K562 (cell line): ENCODE measurements around the gene ZNHIT1. TPM values are rescaled to one million over a fixed set of nuclear protein-coding genes. Genes with fewer than 3 reads are reported as not detected.

Source experiments
- CBFA2T2 ChIP-seq: fragments of 450-650 bp; conservative IDR thresholded peaks from 2 replicates; pipeline ENCODE4 v1.6.1; 2017; ENCODE audit warnings: mild to moderate bottlenecking
- CBFB ChIP-seq: sonication (generic); formaldehyde crosslinking; IDR thresholded peaks from 2 replicates; pipeline ENCODE4 v1.4.0; 2020; ENCODE audit warnings: mild to moderate bottlenecking, missing genetic modification reagents
- CC2D1A ChIP-seq: fragments of 450-650 bp; IDR thresholded peaks from 2 replicates; pipeline ENCODE4 v1.6.1; 2017; ENCODE audit warnings: mild to moderate bottlenecking
- ELF1 ChIP-seq: fragments of 200-800 bp; sonication (Bioruptor generic); IDR thresholded peaks from 2 replicates; pipeline ENCODE4 v1.6.1; 2016; ENCODE audit warnings: missing genetic modification characterization, missing compliant biosample characterization
- ELK1 ChIP-seq: sonication (generic); formaldehyde crosslinking; IDR thresholded peaks from 2 replicates; pipeline ENCODE4 v1.8.1; 2022; ENCODE audit warnings: missing genetic modification reagents
- ESRRA ChIP-seq: fragments of 450-650 bp; IDR thresholded peaks from 2 replicates; pipeline ENCODE4 v1.6.1; 2014; ENCODE audit warnings: low read depth, mild to moderate bottlenecking, moderate library complexity, borderline replicate concordance
- GATA2 ChIP-seq: sonication (generic); formaldehyde crosslinking; IDR thresholded peaks from 2 replicates; pipeline ENCODE4 v1.4.0; 2020; ENCODE audit warnings: mild to moderate bottlenecking, missing genetic modification reagents
- HBP1 ChIP-seq: fragments of 450-650 bp; formaldehyde crosslinking; IDR thresholded peaks from 2 replicates; pipeline ENCODE4 v1.4.0; 2022; ENCODE audit warnings: missing genetic modification characterization
- NFIC ChIP-seq: fragments of 450-650 bp; IDR thresholded peaks from 2 replicates; pipeline ENCODE4 v1.6.1; 2017; ENCODE audit warnings: mild to moderate bottlenecking, inconsistent platforms
- NR4A1 ChIP-seq, 2 experiments: fragments of 250-450 bp in 1 of 2; fragments of 450-650 bp in 1 of 2; sonication (Bioruptor Pico) in 1 of 2; IDR thresholded peaks; 2 replicates each; pipeline versions ENCODE4 v1.4.0 to v1.6.1; 2016 to 2020; ENCODE audit warnings: mild to moderate bottlenecking in 2 of 2, missing compliant biosample characterization in 1 of 2, missing genetic modification characterization in 1 of 2, moderate library complexity in 1 of 2
- POLR2A ChIP-seq: fragments of 450-650 bp; conservative IDR thresholded peaks from 2 replicates; pipeline ENCODE4 v1.6.1; 2016
- POLR2G ChIP-seq: fragments of 200-400 bp; formaldehyde crosslinking; IDR thresholded peaks from 2 replicates; pipeline ENCODE4 v1.6.1; 2017; ENCODE audit warnings: low read depth, mild to moderate bottlenecking, antibody characterized with exemption, low read length, moderate library complexity
- PURB ChIP-seq: sonication (generic); formaldehyde crosslinking; IDR thresholded peaks from 2 replicates; pipeline ENCODE4 v1.9.0; 2021; ENCODE audit warnings: low read depth, mild to moderate bottlenecking, missing genetic modification reagents
- SRSF9 ChIP-seq: fragments of 200-400 bp; formaldehyde crosslinking; IDR thresholded peaks from 2 replicates; pipeline ENCODE4 v1.6.1; 2017; ENCODE audit warnings: low read depth, low read length, borderline replicate concordance
- TAL1 ChIP-seq: fragments of 450-650 bp; IDR thresholded peaks from 2 replicates; pipeline ENCODE4 v1.6.1; 2016; ENCODE audit warnings: mild to moderate bottlenecking
- TFAM ChIP-seq: fragments of 250-450 bp; sonication (Bioruptor Pico); conservative IDR thresholded peaks from 2 replicates; pipeline ENCODE4 v1.5.0; 2021; ENCODE audit warnings: mild to moderate bottlenecking, moderate library complexity
- TFAP4 ChIP-seq: sonication (generic); formaldehyde crosslinking; IDR thresholded peaks from 2 replicates; pipeline ENCODE4 v1.8.0; 2022; ENCODE audit warnings: missing genetic modification reagents, mild to moderate bottlenecking, moderate library complexity, borderline replicate concordance
- TRIM24 ChIP-seq, 2 experiments: fragments of 450-650 bp; IDR thresholded peaks; 2 replicates each; pipeline ENCODE4 v1.6.1; 2016
- XRCC5 ChIP-seq: fragments of 200-400 bp; formaldehyde crosslinking; IDR thresholded peaks from 2 replicates; pipeline ENCODE4 v1.6.1; 2017; ENCODE audit warnings: low read depth, mild to moderate bottlenecking, low read length
- ZEB2 ChIP-seq: fragments of 450-650 bp; IDR thresholded peaks from 2 replicates; pipeline ENCODE4 v1.6.1; 2016
- ZNF76 ChIP-seq: fragments of 250-450 bp; sonication (Bioruptor Pico); IDR thresholded peaks from 2 replicates; pipeline ENCODE4 v1.4.0; 2020; ENCODE audit warnings: mild to moderate bottlenecking, moderate library complexity, borderline replicate concordance
- ZSCAN29 ChIP-seq: fragments of 450-650 bp; IDR thresholded peaks from 2 replicates; pipeline ENCODE4 v1.6.1; 2017
- ZSCAN32 ChIP-seq: fragments of 450-650 bp; formaldehyde crosslinking; IDR thresholded peaks from 2 replicates; pipeline ENCODE4 v1.4.0; 2020; ENCODE audit warnings: mild to moderate bottlenecking, moderate library complexity
- polyA plus RNA-seq, 8 experiments: library from polyadenylated mRNA; depleted of rRNA in 4 of 8; stranded (reverse) in 5 of 8; unstranded in 3 of 8; fragments of >200 nt; fragmentation: Nextera tagmentation in 2 of 8; fragmentation: Illumina TruSeq in 1 of 8; extraction: Ambion mirVana in 2 of 8; extraction: Trizol in 1 of 8; gene quantifications; 2 replicates each; pipeline versions ENCODE4 v1.2.1 to v1.2.3, GENCODE V29; 2011 to 2014; ENCODE audit warnings: inconsistent platforms in 1 of 8, missing spikeins in 1 of 8
- total RNA-seq, 7 experiments: library from RNA; depleted of rRNA in 6 of 7; stranded (reverse); fragments of >200 nt in 6 of 7; fragmentation: Illumina TruSeq in 2 of 7; extraction: Trizol in 2 of 7; gene quantifications; 2 replicates each; pipeline versions ENCODE4 v1.2.1 to v1.2.3, GENCODE V29; 2011 to 2021; ENCODE audit warnings: low replicate concordance in 1 of 7
- TF ChIP-seq, protein P1 (sequence below), 2 experiments: fragments of 450-650 bp; IDR thresholded peaks; 2 replicates each; pipeline ENCODE4 v1.6.1; 2016
- TF ChIP-seq, protein P2 (sequence below): fragments of 450-650 bp; IDR thresholded peaks from 2 replicates; pipeline ENCODE4 v1.6.1; 2016

The ZNHIT1 gene
- total and polyA plus RNA-seq, 9 of the 15 experiments (the other 6 are each of a cell fraction or from before 2014, with no cell fraction given) = 6.4 to 162 (median 70.1) TPM

DNA sequence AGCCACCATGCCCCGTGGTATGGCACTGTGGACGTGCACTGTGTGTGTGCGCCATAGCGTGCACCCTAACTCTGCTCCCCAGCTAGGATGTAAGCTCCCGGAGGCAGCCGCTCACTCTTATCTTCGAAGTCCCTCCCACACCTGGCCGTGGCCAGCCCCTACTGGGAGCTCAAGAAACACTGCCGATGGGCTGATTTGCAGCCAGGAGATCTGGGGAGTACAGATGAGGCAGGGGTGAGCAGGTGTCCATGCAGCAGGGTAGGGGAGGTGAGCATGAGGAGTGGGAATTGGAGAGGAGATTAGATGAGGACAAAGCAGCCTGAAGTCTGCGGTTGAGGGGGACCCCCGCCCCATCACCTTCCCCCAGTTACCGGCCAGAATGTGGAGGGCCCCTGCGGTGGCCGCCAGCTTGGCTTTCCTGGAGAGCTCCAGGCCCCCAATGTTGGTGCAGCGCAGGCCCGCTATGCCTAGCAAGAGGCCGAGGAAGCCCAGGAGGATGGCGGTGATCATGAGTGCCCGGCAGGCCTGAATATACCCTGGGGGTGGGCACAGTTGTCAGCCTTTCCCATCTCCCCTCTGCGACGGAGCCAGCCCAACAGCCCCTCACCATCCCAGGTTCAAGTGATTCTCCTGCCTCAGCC, 16.1 kb downstream of the ZNHIT1 start (continued):
- no peak for TF ChIP-seq ZNF76
- TF ChIP-seq, protein P1, sequence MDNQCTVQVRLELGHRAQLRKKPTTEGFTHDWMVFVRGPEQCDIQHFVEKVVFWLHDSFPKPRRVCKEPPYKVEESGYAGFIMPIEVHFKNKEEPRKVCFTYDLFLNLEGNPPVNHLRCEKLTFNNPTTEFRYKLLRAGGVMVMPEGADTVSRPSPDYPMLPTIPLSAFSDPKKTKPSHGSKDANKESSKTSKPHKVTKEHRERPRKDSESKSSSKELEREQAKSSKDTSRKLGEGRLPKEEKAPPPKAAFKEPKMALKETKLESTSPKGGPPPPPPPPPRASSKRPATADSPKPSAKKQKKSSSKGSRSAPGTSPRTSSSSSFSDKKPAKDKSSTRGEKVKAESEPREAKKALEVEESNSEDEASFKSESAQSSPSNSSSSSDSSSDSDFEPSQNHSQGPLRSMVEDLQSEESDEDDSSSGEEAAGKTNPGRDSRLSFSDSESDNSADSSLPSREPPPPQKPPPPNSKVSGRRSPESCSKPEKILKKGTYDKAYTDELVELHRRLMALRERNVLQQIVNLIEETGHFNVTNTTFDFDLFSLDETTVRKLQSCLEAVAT (IDR thresholded peaks at IDR 0.05) = peak in 1 of 2 experiments; percentile 81; a peak in 2 of 4 replicates
- no peak for TF ChIP-seq ELF1 (tag)
- TF ChIP-seq CBFB (CRISPR knock-in tag) = no peak
- peak; percentile 95 for TF ChIP-seq CBFA2T2
- peak; percentile 40; the same call in 1 of the 2 replicates for TF ChIP-seq CC2D1A
- TF ChIP-seq HBP1 (CRISPR knock-in tag) = peak; percentile 62; the same call in 1 of the 2 replicates
- peak; percentile 26; the same call in 1 of the 2 replicates for TF ChIP-seq POLR2A
- TF ChIP-seq TFAM (CRISPR knock-in tag) = no peak
- TF ChIP-seq TRIM24 (IDR thresholded peaks at IDR 0.05) = peak; percentile 77
- TF ChIP-seq TFAP4 = peak; percentile 72
- no peak for TF ChIP-seq ZSCAN32
- TF ChIP-seq XRCC5 = no peak
- TF ChIP-seq, protein P2, sequence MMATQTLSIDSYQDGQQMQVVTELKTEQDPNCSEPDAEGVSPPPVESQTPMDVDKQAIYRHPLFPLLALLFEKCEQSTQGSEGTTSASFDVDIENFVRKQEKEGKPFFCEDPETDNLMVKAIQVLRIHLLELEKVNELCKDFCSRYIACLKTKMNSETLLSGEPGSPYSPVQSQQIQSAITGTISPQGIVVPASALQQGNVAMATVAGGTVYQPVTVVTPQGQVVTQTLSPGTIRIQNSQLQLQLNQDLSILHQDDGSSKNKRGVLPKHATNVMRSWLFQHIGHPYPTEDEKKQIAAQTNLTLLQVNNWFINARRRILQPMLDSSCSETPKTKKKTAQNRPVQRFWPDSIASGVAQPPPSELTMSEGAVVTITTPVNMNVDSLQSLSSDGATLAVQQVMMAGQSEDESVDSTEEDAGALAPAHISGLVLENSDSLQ = 0 out of 2 replicates have a peak, but pooled peaks have one; percentile 4
- no peak for TF ChIP-seq NR4A1 (CRISPR knock-in tag; IDR thresholded peaks at IDR 0.05)
- TF ChIP-seq NR4A1 (tag; IDR thresholded peaks at IDR 0.05) = no peak
- TF ChIP-seq ELK1 (CRISPR knock-in tag) = no peak
- TF ChIP-seq NFIC = peak; percentile 81
- TF ChIP-seq ESRRA = no peak
- TF ChIP-seq POLR2G = peak; percentile 66
- peak; percentile 76; the same call in 1 of the 2 replicates for TF ChIP-seq ZEB2
- TF ChIP-seq SRSF9 = no peak
- TF ChIP-seq ZSCAN29 = no peak
- peak; percentile 90 for TF ChIP-seq TAL1
- TF ChIP-seq PURB (CRISPR knock-in tag) = no peak
- peak; percentile 94 for TF ChIP-seq GATA2 (CRISPR knock-in tag)
